ENCODE results near the gene PDC.

- TF ChIP-seq CTCF (IDR thresholded peaks at IDR 0.05) (no peak), POLR2A (IDR thresholded peaks at IDR 0.05) (no peak)
Measured at GRCh38 chr1:186491336-186491735, 30.4 kb upstream of the PDC start.
